Measurements from ENCODE around the gene PGPEP1. TPM values are rescaled to one million over a fixed set of nuclear protein-coding genes. Genes with fewer than 3 reads are reported as not detected.

PGPEP1 gene
- total RNA-seq, 1 experiment from 2014 or later = 25.6 TPM

DNA sequence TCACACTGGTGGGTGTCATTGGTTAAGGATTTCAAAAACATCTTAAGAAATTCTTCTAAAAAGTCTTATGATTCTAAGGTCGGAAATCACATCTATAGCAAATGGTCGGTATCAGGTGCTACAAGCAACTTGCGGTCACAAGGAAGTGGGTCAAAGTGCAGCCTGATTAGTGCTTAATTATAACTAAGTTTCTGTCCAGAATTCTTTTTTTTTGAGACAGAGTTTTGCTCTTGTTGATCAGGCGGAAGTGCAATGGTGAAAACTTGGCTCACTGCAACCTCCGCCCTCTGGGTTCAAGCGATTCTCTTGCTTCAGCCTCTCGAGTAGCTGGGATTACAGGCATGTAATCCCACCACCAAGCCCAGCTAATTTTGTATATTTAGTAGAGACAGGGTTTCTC lies 44.4 kb downstream of the PGPEP1 start:
- no peak for DNase-seq
- no peaks in the 10 kb centered on the region for H3K9me3 ChIP-seq
- H3K27me3 ChIP-seq (replicated peaks; ENCODE audit: control insufficient read depth, insufficient read depth, low read length) = no peaks in the 10 kb centered on the region
- intact Hi-C loops (cut with micrococcal nuclease; ENCODE audit: unreplicated experiment) = no loop called here
- Mint-ChIP-seq H3K27me3 (ENCODE audit: insufficient read depth, unreplicated experiment) (no peaks in the 10 kb centered on the region), H3K27ac (ENCODE audit: unreplicated experiment) (peak overlapping the region; percentile 55), H3K4me1 (ENCODE audit: low read depth, unreplicated experiment) (peaks cover 12% of the 10 kb centered on the region), H3K9me3 (ENCODE audit: unreplicated experiment) (no peaks in the 10 kb centered on the region), H3K4me3 (ENCODE audit: unreplicated experiment) (no peak overlapping the region), H3K36me3 (ENCODE audit: insufficient read depth, unreplicated experiment) (peaks cover 48% of the 10 kb centered on the region)
- ChIA-PET POLR2A (no interaction called here), CTCF (no interaction called here)
- no TSS peak for BruUV-seq (replicated peaks)
- peaks cover 57% of the 10 kb centered on the region for H3K4me1 ChIP-seq
- peaks cover 11% of the 10 kb centered on the region for H3K36me3 ChIP-seq (ENCODE audit: control insufficient read depth, insufficient read depth, low read length)
- no peak overlapping the region for H3K4me3 ChIP-seq (ENCODE audit: low read depth, low read length)
- TF ChIP-seq, protein P1, sequence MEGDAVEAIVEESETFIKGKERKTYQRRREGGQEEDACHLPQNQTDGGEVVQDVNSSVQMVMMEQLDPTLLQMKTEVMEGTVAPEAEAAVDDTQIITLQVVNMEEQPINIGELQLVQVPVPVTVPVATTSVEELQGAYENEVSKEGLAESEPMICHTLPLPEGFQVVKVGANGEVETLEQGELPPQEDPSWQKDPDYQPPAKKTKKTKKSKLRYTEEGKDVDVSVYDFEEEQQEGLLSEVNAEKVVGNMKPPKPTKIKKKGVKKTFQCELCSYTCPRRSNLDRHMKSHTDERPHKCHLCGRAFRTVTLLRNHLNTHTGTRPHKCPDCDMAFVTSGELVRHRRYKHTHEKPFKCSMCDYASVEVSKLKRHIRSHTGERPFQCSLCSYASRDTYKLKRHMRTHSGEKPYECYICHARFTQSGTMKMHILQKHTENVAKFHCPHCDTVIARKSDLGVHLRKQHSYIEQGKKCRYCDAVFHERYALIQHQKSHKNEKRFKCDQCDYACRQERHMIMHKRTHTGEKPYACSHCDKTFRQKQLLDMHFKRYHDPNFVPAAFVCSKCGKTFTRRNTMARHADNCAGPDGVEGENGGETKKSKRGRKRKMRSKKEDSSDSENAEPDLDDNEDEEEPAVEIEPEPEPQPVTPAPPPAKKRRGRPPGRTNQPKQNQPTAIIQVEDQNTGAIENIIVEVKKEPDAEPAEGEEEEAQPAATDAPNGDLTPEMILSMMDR (IDR thresholded peaks at IDR 0.05; ENCODE audit: insufficient read depth in 1 of 2, low read depth in 1 of 2, low read length in 1 of 2, severe bottlenecking in 1 of 2, unreplicated experiment in 1 of 2) = no peak

DNA sequence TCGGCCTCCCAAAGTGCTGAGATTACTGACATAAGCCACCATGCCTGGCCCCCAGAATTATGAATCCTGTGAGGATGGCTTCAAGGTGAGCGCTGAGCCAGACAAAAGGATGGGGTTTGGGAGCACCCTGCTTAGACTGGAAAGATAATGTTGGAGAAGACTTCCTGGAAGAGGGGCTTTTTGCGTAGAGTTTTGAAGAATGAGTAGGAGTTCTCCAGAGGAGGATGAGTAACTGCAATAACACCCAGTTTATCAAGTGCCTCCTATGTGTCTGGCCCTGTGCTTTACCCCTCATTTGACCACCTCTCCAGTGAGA lies 44.9 kb downstream of the PGPEP1 start:
- H3K36me3 Mint-ChIP-seq (ENCODE audit: insufficient read depth, unreplicated experiment) = peaks cover 54% of the 10 kb centered on the region
- Histone ChIP-seq H3K9me3 (no peaks in the 10 kb centered on the region), H3K27me3 (replicated peaks; ENCODE audit: control insufficient read depth, insufficient read depth, low read length) (no peaks in the 10 kb centered on the region), H3K4me1 (peaks cover 51% of the 10 kb centered on the region), H3K4me3 (ENCODE audit: low read depth, low read length) (no peak overlapping the region), H3K36me3 (ENCODE audit: control insufficient read depth, insufficient read depth, low read length) (peaks cover 11% of the 10 kb centered on the region)
- CTCF ChIA-PET = interaction anchor here (0.5 to 2.1 kb wide), 18 partner anchors 8 to 192 kb away, joined by 3 to 10 read pairs (median 4); partner anchors contain the start of genes JUND, LRRC25, MPV17L2 and SSBP4
- peaks cover 10% of the 10 kb centered on the region for H3K4me1 Mint-ChIP-seq (ENCODE audit: low read depth, unreplicated experiment)
- no peak for DNase-seq
- intact Hi-C loops (cut with micrococcal nuclease; ENCODE audit: unreplicated experiment) = no loop called here
- no peaks in the 10 kb centered on the region for H3K9me3 Mint-ChIP-seq (ENCODE audit: unreplicated experiment)
- peak overlapping the region; percentile 92 for H3K27ac Mint-ChIP-seq (ENCODE audit: unreplicated experiment)
- POLR2A ChIA-PET = interaction anchor here (0.6 to 1.8 kb wide), 15 partner anchors 10 to 192 kb away, joined by 3 to 16 read pairs (median 4); partner anchors contain the start of genes JUND, LSM4, MPV17L2 and SSBP4
- H3K4me3 Mint-ChIP-seq (ENCODE audit: unreplicated experiment) = peak overlapping the region; percentile 85
- no peaks in the 10 kb centered on the region for H3K27me3 Mint-ChIP-seq (ENCODE audit: insufficient read depth, unreplicated experiment)
- BruUV-seq (replicated peaks) = TSS peak; percentile 98
- TF ChIP-seq, protein P1 (IDR thresholded peaks at IDR 0.05; ENCODE audit: insufficient read depth in 1 of 2, low read depth in 1 of 2, low read length in 1 of 2, severe bottlenecking in 1 of 2, unreplicated experiment in 1 of 2) = no peak

DNA sequence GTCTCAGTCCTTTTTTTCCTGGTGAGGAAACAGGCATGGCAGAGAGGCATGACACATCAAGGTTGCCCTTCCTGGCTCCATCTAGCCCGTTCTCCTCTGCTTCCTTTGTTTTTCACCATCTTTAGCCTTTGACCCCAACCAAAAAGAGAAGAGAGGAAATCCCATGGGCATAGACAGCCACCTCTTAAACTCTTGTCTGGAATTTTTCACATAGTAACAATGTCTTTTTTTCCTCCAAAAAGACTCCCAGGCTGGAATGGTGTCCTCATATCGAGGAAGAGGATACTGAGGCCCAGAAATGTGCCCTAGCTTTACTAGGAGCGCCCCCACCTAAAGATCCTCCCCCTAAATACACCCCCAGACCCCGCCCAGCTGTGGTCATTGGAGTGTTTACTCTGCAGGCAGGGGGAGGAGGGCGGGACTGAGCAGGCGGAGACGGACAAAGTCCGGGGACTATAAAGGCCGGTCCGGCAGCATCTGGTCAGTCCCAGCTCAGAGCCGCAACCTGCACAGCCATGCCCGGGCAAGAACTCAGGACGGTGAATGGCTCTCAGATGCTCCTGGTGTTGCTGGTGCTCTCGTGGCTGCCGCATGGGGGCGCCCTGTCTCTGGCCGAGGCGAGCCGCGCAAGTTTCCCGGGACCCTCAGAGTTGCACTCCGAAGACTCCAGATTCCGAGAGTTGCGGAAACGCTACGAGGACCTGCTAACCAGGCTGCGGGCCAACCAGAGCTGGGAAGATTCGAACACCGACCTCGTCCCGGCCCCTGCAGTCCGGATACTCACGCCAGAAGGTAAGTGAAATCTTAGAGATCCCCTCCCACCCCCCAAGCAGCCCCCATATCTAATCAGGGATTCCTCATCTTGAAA lies 45.5 kb downstream of the PGPEP1 start, which contains the start of gene GDF15:
GDF15 (plus strand) TSS at position 484 of the 868 bp plus-strand sequence; CDS start at position 516, 32 bp downstream.
- Histone ChIP-seq H3K4me1 (peaks cover 45% of the 10 kb centered on the region), H3K36me3 (ENCODE audit: control insufficient read depth, insufficient read depth, low read length) (peaks cover 11% of the 10 kb centered on the region), H3K9me3 (no peaks in the 10 kb centered on the region), H3K4me3 (ENCODE audit: low read depth, low read length) (peak within 1 kb of the TSS; percentile 76), H3K27me3 (replicated peaks; ENCODE audit: control insufficient read depth, insufficient read depth, low read length) (no peaks in the 10 kb centered on the region)
- H3K36me3 Mint-ChIP-seq (ENCODE audit: insufficient read depth, unreplicated experiment) = peaks cover 60% of the 10 kb centered on the region
- TF ChIP-seq, protein P1 (IDR thresholded peaks at IDR 0.05; ENCODE audit: insufficient read depth in 1 of 2, low read depth in 1 of 2, low read length in 1 of 2, severe bottlenecking in 1 of 2, unreplicated experiment in 1 of 2) = peak; percentile 76 to 78
- peaks cover 6% of the 10 kb centered on the region for H3K4me1 Mint-ChIP-seq (ENCODE audit: low read depth, unreplicated experiment)
- BruUV-seq (replicated peaks) = no TSS peak
- peak; percentile 97 for DNase-seq
- ChIA-PET POLR2A (interaction anchor here (0.6 to 1.8 kb wide), 15 partner anchors 10 to 193 kb away, joined by 3 to 16 read pairs (median 4); partner anchors contain the start of genes JUND, LSM4, MPV17L2 and SSBP4), CTCF (interaction anchor here (0.5 to 2.1 kb wide), 20 partner anchors 9 to 437 kb away, joined by 3 to 10 read pairs (median 4); partner anchors contain the start of genes JUND, LRRC25, MPV17L2 and SSBP4)
- H3K27ac Mint-ChIP-seq (ENCODE audit: unreplicated experiment) = peak within 1 kb of the TSS; percentile 92
- H3K9me3 Mint-ChIP-seq (ENCODE audit: unreplicated experiment) = no peaks in the 10 kb centered on the region
- H3K27me3 Mint-ChIP-seq (ENCODE audit: insufficient read depth, unreplicated experiment) = no peaks in the 10 kb centered on the region
- H3K4me3 Mint-ChIP-seq (ENCODE audit: unreplicated experiment) = peak within 1 kb of the TSS; percentile 85
- intact Hi-C loops (cut with micrococcal nuclease; ENCODE audit: unreplicated experiment) = loop anchor here (2.0 kb wide), 1 partner anchor 15 kb away; no protein-coding TSS in a partner anchor

Measured in Caco-2 (cell line).